HG03432 (cell line): ENCODE measurements around the gene TMEM106C.
"Not testable (repeated sequence)": the region's sequence is repeated elsewhere in the genome, so short reads cannot be mapped to it uniquely, and the experiment has no call there.

ENCODE experiments used
- ATAC-seq: cut with Tn5 transposase; IDR thresholded peaks from one replicate; pipeline ENCODE4 v1.9.1; 2021; ENCODE audit warnings: mild to moderate bottlenecking, moderate library complexity; ENCODE audit not compliant: unreplicated experiment

The TMEM106C gene

DNA sequence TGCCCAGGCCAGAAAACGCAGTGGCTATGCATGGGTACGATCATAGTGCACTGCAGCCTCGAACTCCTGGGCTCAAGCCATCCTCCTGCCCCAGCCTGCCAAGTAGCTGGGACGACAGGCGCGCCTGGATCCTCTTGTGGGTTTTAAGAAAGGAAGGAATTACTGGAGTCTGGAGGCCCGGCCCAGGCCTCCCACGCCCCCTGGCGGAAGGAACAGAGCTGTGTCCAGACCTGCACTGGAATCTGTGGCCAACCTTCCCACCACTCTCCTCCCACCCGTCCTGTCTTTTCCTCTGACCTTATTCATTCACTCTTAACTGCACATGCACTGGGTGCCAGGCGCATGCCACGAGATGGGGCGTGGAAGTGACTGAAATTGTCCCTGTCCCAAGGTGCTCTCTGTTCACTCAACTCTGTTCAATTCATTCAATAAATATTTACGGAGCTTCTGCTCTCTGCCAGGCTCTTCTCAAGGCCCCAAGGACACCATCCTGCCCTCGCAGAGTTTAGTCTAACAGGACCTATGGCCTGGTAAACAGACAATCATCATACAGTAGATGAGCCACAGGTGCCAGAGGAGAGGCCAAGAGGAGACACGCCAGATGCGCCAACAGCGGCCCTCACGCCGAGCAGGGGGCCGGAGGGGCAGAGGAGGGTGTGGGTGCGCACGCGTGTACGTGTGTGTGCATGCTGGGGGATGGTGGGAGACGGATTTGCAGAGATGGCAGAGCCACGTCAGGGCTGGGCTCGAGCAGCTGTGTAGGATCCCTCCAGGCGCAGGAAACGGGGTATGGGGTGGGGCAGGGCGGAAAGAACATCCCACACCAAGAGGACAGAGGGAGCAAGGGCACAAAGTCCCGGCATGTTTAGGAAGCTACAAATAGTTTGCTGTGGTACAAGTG is 13.7 kb upstream of the TMEM106C start:
- no peak for ATAC-seq

DNA sequence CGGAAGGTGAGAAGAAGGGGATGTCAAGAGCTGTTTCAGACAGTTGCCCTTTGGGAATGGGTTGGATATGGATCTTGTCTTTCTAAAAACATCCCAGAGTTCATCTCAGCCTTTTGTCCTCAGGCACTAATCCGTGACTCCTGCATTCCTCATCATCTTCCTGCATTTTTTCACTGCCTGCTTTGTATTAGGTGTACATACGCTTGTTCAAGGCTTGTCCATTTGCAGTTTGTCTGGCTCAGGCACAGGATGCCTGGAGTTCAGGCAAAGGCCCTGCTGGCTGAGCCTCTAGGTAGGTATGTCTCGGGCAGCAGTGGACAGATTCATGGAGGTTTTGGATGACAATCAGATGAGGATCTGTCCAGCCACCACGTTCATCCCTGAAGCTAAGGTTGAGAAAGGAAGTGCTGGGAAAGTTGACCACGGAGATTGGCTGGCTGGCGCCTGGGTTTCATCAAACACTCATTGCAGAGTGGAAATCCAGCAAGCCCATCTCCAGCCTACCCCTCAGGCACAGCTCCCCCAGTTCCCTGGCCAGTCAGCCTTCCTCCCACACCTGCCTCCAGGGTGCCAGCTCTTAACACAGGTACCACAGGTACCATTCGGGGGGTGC is 12.4 kb upstream of the TMEM106C start:
- no peak for ATAC-seq

DNA sequence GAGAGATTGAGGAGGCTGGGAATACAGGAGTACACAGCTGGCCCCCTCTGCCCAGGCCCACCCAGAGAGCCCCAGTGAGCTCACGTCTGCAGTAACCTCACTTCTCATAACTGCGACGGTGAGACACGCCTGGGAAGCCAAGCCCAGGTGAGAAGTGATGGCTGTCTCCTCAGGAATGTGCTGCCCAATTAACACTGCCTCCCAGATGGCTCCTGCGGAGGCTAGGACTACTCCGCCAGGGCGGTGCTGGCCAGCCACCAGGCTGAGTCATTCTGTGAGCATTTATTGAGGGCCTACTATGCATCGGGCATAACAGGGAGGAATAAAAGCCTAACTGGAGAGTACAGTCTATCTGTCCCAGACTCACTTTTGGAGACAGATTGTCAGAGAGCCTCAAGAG is 9.3 kb upstream of the TMEM106C start:
- ATAC-seq: no peak

DNA sequence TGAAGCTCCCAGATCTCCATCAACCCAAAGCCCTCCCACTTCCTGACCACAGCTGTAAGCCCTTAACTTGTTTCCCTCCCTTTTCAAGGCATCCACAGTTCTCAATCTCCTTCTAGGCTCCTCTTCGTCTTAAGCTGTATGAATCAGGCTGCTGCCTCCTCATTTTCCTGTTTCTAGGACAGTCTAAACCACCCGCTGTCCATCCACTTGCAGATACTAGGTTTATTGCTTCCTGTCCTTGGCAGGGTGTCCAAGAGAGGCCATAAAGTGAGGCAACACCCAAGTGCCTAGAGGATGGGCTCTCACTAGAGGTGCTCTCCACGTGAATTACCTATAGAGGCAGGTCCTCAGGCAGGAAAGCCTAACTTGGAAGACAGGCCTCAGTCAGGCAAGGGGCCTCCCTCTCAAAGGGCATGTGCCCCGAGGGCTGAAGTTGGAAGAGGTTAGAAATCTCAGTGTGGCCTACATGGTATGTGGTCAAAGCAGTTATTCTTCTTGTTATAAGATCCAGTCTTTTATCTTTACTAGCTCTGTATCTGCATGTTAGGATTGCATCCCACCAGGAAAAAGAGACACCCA is 8.8 kb upstream of the TMEM106C start:
- ATAC-seq: no peak

DNA sequence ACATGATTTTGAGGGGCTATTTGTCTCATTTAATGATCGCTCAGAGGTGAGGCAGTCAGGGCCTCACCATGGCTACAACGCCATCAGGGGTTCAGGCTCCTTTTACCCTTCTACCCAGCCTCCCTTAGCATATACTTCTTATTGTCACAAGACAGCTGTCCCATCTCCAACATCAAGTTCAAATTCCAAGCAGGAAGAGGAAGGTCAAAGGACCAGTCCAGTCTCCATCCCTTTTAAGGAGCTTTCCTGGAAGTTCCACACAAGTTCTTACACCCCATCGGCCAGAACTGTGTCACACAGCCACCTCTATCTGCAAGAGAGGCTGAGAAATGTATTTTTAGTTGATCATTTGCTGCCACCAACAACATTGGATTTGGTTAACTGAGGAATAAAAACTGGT is 8.3 kb upstream of the TMEM106C start:
- no peak for ATAC-seq

DNA sequence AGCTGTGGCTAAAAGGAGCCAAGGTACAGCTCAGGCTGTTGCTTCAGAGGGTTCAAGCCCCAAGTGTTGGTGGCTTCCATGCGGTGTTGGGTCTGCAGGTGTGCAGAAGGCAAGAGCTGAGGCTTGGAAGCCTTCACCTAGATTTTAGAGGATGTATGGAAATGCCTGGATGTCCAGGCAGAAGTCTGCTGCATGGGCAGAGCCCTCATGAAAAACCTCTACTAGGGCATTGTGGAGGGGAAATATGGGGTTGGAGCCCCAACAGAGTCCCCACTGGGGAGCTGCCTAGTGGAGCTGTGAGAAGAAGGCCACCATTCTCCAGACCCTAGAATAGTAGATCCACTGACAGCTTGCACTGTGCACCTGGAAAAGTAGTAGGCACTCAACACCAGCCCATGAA is 5.7 kb upstream of the TMEM106C start:
- not testable (repeated sequence) for ATAC-seq

DNA sequence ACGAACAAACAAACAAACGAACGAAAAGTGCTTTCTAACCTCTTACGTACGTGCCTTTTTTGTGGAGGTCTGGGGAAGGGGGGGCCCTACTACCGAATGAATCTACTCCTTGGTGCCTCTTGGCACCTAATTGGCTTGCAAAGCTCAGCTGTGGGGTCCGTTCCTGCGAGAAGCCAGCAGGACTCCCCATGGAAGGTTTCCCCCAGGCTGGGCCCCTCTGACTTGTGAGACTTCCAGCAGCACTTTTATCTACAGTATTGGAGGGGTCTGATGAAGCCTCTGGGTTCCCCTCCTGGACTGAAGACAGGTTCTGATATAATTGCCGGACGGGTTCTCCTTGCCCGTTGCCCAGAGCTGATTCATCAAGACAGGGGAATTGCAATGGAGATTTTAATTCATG is 1.2 kb upstream of the TMEM106C start:
- no peak for ATAC-seq

DNA sequence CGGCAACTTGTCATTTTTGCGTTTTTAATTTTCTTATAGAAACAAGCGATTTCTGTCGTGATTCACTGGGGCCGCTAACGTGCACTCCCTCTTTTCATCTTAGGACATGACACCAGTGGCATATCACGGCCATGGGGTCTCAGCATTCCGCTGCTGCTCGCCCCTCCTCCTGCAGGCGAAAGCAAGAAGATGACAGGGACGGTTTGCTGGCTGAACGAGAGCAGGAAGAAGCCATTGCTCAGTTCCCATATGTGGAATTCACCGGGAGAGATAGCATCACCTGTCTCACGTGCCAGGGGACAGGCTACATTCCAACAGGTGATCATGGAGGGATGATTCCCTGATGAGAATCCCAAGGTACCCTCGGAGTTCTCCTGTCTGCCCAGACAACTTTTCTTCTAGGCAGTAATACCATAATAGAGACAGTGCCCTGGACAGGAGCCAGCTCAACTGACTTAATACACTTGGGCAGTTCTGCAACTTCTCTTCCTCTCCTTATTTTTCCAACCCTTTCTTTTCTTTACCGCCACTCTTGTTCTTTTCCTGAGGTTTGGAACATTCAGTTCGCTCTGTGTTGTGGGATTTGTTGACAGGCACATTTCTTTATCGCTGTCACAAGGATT is 821 bp downstream of the TMEM106C start:
- ATAC-seq: no peak

DNA sequence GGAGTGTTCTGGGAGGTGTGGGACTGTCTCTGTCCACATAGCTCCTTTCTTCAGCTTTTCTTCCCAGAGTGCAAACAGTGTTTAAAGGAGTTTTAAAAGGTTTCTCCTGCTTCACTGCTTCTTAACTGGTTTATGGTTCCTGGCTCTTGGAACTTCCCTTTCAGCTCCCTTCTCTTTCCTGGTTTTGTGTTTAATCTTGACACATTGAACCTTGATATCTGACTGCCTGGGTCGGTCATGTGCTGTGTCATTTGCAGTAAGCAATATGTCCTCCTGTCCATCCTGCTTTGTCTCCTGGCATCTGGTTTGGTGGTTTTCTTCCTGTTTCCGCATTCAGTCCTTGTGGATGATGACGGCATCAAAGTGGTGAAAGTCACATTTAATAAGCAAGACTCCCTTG is 2.2 kb downstream of the TMEM106C start:
- ATAC-seq: no peak

DNA sequence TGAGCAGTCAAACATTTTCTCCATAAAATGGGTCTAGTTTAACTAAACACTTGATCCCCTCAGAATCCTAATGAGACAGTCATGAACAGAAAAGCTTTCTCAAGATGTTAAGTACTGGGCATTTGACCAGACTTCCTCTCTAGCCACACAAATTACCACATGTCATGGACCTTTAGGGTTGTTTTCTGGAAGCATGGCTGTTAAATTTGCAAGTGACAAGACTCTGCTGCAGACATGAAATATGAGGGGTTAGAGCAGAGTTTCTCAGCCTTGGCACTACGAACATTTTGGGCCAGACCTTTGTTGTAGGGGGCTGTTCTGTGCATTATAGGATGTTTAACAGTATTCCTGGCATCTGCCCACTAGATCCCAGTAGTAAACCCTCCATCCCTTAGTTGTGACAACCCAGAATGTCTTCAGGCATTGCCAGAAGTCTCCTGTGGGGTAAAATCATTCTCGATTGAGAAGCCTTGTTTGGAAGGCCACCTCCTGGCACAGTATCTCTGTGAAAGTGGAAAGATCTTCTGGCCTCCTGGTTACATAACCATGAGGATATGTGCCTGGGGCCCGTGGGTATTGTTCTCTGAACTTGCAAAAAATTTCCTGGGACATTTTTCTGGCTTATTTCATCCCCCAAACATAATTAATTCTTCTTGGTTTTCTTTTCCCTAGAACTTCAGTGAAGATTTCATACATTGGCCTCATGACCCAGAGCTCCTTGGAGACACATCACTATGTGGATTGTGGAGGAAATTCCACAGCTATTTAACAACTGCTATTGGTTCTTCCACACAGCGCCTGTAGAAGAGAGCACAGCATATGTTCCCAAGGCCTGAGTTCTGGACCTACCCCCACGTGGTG is 4.3 kb downstream of the TMEM106C start:
- no peak for ATAC-seq

DNA sequence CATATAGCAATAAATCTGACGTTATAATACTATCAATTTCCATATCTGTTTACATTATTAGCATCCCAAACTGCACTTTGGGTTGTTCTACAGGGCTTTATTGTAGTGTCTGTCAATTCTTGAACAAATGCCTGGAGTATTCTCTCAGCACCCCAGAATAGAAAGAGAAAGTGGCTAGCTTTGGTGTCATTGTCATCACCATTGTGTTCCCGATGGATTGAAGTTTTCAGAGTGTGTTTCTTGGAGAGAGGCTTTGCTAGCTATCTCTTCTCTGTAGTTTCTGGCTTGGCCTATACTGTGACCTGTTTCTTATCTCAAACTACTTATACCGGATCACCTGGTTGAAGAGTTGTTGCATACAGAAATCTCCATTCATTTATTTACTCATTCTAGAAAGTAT is 6.4 kb downstream of the TMEM106C start:
- ATAC-seq: no peak

DNA sequence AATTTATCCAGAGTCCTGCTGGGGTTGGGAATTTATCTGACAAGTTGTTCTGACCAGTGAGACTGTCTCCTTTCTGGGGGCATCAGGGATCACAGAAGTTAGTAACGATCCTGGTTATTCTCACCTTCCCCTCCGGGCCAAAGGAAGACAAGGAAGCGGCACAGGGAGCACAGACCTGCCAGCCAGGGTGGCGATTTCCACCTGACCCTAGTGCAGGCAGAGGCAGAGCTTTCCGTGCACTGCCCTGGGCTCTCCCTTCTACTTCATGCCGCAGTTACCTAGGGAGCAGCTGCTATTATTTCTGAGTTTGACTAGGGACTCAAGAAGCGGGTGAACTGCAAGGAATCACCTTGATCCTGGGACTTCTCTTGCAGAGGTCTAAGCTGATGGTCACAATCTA is 7.4 kb downstream of the TMEM106C start:
- ATAC-seq: no peak

DNA sequence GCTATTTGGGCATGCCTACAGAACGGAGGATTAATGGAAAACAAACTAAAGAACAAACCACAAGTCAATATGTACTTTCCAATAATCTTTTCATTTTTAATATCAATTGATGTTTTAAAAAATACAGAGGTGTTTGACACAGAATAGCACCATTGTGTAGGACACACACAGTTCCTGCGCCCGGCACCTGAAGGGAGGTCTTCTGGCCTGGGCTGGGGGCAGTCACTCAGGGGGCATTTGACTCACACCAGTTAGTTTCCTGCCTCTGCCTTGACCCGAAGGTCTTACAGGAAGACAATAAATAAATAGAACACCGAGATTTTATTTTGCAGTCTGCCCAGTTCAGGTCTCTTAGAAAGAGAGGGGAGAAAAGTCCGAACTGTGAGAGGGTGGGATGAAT is 9.5 kb downstream of the TMEM106C start:
- ATAC-seq: no peak

DNA sequence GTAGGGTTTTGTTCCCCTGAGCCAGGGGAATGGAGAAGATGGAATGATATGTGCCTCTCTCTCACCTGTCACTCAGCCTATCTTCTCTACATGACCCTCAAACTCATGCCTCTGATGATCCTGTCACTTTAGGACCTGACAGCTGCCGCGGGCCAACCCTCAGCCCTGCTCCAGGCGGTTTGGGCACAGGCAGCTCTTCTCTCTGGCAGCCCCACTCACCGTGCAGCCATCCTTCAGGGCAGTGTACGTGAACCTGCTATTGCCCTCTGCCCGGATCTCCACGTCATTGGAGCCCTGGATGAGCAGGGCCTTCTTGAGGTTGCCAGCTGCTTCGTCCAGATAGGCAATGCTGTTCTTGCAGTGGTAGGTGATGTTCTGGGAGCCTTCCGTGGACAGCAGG is 10.5 kb downstream of the TMEM106C start:
- no peak for ATAC-seq

DNA sequence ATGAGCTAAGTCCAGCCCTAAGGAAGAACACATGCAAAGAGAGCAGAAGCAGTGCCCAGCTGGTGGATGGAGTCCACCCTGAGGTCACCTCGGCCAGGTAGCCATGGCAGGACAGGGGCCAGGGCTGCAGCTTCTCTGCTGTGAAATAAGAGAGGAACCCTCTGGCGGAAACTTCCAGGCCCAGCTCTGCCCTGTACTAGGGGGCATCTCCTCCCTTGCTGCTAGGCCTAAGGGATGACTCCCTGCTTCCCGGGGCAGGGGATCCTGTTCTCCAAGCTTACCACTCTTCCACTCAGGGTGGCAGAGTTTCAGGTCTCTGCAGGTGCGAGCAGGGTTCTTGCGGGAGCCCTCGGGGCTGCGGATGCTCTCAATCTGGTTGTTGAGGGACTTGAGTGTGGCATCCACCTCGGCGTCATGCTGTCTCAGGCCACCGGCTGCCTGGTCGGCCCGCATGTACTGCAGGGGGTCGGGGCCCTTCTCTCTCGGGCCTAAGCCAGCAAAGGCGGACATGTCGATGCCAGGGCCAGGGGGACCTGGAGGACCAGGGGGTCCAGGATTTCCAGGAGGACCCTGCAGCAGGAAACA is 11.7 kb downstream of the TMEM106C start:
- ATAC-seq: no peak

DNA sequence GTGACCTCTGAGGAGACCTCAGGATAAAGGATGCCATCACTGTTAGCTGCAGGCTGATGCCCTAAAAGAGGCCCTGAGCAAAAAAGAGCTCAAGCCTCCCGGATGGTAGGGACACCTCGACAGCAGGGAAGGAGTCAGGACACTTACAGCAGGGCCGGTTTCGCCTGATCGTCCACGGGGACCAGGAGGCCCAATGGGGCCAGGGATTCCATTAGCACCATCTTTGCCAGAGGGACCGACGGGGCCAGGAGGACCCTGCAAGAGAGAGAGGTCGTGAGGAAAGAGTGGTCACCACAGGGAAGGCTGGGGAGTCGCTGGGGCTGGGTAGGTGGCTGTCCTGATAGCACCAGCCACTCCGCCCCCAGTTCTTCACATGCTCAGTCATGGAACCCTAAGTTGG is 12.4 kb downstream of the TMEM106C start:
- no peak for ATAC-seq

DNA sequence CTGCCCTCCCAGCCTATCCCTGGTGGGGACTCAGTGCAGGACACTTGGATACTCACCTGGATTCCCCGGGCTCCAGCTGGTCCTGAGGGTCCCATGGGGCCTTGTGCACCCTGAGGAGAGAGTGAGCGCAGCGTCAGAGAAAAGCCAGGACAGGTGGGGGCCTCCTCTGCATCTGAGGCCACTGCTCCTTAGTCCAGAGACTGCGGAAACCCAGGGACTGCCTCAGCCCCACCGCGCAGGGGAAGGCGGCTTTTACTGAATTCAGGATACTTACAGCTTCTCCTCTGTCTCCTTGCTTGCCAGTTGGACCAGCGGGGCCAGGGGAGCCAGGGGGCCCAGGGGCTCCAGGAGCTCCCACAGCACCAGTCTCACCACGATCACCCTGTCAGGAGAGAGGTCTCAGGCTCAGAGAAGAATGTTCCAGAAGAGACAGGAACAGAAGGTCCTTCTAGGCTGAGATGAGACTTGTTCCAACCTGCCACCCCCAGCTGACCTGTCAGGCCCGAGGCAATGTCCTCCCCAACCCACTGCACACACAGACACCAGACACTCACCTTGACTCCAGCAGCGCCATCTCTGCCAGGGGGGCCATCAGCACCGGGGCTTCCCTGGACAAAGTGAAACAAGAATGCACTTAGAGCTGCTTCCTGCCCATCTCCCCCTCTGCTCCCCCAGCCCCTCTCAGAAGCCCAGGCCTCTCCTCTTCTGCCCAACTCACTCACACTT is 13.8 kb downstream of the TMEM106C start:
- no peak for ATAC-seq

DNA sequence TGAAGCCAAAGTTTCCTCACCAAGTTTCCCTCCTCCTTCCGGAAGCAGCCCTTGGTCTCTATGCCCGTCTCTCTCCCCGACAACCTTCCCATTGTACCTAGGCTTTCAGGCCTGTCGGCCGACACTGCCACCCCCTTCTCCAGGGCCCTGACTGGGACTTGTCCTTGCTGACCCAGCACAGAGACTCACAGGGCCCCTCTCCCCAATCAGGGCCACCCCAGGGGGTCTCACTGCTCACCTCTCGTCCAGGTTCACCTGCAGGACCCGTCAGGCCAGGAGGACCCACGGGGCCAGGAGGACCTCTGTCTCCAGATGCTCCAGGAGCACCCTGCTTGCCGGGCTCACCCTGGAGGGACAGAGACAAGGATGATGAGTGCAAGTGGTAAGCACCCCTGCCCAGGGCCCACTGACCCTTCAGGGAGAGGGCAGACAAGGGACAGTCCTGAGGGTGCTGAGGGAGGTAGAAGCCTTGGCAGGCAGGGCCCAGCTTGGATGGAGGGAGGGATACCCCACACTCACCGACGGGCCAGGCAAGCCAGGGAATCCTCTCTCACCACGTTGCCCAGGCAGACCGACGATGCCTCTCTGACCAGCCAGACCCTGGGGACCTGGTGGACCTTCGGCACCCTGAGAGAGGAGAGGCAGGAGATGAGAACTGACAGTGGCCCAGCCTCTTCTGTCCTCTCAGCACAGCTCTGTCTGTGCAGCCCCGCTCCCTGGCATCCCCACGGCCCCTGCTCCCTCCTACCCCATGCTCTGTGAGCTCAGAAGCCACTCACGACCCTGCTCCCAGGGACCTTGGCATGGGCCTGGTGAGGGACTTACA is 14.6 kb downstream of the TMEM106C start:
- no peak for ATAC-seq

DNA sequence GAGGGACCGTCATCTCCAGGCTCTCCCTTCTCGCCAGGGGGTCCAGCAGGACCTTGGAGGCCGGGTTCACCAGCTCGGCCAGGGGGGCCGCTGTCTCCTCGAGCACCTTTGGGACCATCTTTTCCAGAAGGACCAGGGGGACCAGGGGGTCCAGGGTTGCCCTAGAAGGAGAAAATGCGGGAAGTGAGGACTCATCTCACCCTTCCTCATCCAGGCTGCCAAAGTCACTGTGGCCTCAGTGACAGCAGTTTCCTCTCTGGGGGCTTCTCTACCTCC is 15.1 kb downstream of the TMEM106C start:
- ATAC-seq: no peak
